Activated T-cell treated with anti-CD3 and anti-CD28 coated beads for 48 hours (primary cell): ENCODE results near the gene SEPTIN11.
A peak's percentile ranks its signal among the peaks of the same experiment; 100 is the strongest.

Experiments used
- DNase-seq: peaks from one replicate; pipeline ENCODE4 v3.0.0-alpha.2; 2020; ENCODE audit warnings: low read depth

SEPTIN11 gene

GRCh38 chr4:76949276-76950051 is at the start of gene SEPTIN11:
SEPTIN11 (plus strand) TSS chr4:76949752; CDS start chr4:76949904, 152 bp downstream.
- DNase-seq = peak; percentile 70

DNA sequence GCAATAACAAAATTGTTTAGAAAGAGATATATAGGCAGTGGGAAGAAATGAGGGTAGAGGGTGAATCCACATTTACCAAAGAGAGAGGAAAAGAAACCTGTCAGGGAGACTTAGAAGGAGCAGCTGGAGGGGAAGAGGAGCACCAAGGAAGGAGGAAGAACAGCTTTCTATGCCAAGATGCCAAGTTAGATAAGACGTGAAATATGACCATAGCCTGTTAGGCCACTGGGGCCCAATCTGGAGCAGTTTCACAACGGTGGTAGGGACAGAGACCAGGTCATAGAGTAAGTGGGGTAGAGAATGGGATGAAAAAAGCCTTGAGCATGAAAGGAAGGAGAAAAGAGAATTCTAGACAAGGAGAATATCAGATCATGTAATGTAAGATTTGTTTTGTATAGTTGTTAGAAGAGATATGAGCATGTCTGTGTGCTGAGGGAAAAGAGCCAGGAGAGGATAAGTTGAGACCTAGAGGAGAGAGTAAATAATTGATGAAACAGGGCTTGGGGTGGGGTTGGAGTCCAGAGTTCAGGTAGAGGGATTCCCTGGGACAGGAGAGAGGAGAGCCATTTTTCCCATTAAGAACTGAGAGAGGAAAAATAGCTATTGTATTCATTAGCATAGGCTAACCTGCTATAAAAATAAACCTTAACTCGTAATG is 47.2 kb upstream of the SEPTIN11 start:
- no peak for DNase-seq

DNA sequence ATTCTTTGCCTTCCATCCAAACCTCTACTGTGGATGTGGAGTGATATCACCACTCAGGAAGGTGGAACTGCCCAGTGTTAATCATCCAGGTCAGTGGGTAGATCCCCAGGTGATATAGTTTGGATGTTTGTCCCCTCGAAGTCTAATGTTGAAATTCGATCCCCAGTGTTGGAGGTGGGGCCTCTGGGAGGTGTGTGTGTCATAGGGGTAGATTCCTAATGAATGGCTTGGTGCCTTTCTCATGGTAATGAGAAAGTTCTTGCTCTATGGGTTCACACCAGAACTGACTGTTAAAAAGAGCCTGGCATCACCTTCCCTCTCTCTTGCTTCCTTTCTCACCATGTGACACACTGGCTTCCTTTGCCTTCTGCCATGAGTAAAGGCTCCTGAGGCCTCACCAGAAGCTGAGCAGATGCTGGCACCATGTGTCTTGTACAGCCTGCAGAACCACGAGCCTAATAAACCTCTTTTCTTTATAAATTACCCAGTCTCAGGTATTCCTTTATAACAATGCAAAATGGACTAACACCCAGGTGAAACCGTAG is 44.8 kb upstream of the SEPTIN11 start:
- DNase-seq = no peak

DNA sequence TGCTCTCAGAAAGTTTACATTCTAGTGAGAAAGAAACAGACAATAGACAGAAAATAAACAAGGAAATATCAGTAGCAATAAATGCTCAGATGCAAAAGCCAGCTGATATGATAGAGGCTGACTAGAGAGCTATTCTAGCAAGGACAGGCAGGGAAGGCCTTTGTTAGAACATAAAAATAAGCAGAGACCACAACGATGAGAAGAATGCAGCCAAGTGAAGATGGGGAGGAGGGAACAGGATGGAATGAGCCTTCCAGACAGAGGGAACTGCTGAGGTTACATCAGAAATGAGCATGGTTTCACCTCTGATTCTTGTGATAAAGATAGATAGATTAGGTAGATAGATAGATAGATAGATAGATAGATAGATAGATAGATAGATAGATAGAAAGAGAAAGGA is 44.0 kb upstream of the SEPTIN11 start:
- DNase-seq = no peak

GRCh38 chr4:76909711-76910110 is 39.8 kb upstream of the SEPTIN11 start:
- DNase-seq = no peak

DNA sequence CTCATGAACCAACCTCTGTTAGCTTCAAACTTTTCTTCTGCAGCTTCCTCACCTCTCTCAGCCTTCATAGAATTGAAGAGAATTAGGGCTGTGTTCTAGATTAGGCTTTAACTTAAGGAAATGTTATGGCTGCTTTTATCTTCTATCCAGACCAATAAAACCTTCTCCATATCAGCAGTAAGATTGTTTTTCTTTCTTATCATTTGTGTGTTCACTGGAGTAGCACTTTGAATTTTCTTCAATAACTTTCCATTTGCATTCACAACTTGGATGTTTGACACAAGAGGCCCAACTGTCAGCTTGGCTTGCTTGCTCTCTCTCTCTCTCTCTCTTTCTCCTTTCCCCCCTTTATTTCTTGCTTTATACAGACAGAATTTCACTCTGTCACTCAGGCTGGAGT is 28.8 kb upstream of the SEPTIN11 start:
- DNase-seq = no peak

- no peak for DNase-seq
Observed at GRCh38 chr4:76923619-76924357, 25.8 kb upstream of the SEPTIN11 start.

- no peak for DNase-seq
Observed at GRCh38 chr4:76926841-76927240, 22.7 kb upstream of the SEPTIN11 start.

- no peak for DNase-seq
Observed at GRCh38 chr4:76930685-76931084, 18.9 kb upstream of the SEPTIN11 start.

DNA sequence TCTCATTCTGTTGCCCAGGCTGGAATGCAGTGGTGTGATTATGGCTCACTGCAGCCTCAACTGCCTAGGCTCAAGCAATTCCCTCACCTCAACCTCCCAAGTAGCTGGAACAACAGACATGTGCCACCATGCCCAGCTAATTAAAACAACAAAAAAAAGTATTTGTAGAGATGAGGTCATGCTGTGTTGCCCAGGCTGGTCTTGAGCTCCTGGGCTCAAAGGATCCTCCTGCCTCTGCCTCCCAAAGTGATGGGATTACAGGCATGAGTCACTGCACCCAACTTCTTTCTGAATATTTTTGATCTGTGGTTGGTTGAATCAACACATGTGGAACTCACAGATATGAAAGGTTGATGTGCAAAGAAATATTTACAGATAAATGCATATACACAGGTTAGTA is 18.5 kb upstream of the SEPTIN11 start:
- no peak for DNase-seq

DNA sequence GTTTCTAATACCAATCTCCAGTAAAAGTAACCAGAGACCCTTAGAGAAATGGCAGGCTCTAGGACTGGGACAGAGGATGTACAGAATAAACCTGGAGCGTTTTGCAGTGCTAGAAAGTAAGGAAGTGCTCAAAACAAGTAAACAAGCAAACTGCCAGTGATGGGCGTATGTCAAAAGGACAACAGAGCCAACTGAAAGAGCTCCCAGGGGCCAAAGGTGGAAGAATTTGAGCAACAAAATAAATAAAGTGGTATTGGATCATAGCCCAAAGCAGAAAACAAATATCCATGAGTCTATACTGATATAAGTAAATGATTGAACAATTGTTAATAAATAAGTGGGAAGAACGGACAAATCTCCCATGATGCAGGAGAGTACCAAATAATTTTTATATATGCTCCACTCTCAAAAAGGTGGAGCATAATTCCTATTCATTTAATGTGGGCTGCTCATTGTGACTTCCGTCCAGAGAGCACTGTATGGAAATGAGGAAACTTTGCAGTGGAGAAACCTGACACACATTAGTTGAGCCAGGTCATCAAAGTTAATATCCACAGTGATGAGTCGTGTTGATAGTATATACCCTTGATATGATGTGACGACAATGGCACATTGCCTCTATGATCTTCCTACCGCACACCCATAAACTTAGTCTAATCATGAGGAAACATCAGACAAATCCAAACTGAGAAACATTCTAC is 17.8 kb upstream of the SEPTIN11 start:
- no peak for DNase-seq

DNA sequence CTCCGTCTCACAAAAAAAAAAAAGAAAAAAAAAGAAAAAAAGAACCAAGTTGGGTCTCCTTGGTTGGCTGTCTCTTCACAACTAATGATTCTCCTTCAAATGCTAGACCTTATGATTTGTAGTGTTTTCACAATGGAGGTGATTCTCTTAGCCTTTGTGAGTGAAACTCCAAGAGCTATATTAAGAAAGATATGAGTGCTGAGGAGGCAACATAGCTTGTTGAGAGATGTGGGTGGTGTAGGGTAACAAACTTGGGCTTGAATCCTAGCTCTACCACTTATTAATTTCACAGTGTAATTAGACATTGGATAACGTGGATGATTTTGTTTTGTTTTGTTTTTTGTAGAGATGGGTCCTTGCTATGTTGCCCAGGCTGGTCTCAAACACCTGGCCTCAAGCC is 10.4 kb upstream of the SEPTIN11 start:
- DNase-seq = no peak

GRCh38 chr4:76943129-76943620 is 6.4 kb upstream of the SEPTIN11 start:
- DNase-seq = no peak

DNA sequence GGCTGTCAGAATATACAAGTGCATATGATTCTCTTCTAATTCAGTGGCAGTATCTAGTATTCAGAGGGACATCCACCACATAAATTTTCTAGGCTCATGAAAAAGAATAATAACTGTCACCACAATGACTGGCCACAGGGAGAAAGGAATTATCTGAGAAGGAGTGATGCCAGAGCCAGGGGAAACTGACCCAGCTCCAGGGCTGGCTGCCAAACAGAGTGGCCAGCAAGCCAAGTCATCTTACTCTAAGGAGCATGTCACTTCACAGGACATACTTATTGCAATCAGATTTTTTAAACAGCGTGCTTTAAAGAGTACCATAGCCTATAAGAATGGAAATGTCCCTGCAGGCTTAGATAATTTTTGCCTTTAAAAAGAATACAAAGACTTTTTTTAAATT is 5.8 kb upstream of the SEPTIN11 start:
- no peak for DNase-seq

GRCh38 chr4:76947369-76947768 is 2.2 kb upstream of the SEPTIN11 start:
- no peak for DNase-seq

- DNase-seq = peak; percentile 40
Observed at GRCh38 chr4:76948443-76949275, 893 bp upstream of the SEPTIN11 start.

GRCh38 chr4:76950052-76950955 is 752 bp downstream of the SEPTIN11 start:
- peak; percentile 29 for DNase-seq

- DNase-seq = no peak
Observed at GRCh38 chr4:76950956-76951671, 1.6 kb downstream of the SEPTIN11 start.

DNA sequence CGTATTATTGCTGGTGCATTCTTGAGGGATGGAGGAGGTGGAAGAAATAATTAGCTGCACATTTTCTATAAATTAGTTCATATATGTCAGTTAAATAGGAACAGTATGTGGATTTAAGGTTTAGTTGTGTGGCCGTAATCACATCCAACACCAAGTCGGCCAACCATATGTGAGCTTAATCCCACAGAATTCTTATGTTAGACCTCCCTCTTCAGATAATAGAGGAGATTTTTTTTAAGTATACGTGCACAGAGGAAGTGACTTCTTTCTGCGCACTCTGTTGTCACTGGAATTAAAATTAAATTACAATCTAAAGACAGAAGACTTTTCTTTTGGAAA is 2.1 kb downstream of the SEPTIN11 start:
- no peak for DNase-seq
